HFF-Myc (cell line): ENCODE data around the gene PDZRN4.

ENCODE experiments used
- DNase-seq: peaks from one replicate; pipeline ENCODE4 v3.0.0-alpha.2; 2011; ENCODE audit warnings: low read depth; ENCODE audit errors: extremely low read depth
- H3K4me3 ChIP-seq: replicated peaks from 2 replicates; pipeline ENCODE4 v1.5.1; 2011; ENCODE audit warnings: low read depth, mild to moderate bottlenecking, control low read depth, low read length
- CTCF ChIP-seq: IDR thresholded peaks from 2 replicates; pipeline ENCODE4 v1.5.1; 2012; ENCODE audit warnings: mild to moderate bottlenecking, low read depth, low read length, control low read depth; ENCODE audit errors: missing control alignments

PDZRN4 gene

GRCh38 chr12:41507286-41507685 is 319.2 kb downstream of the PDZRN4 start:
- no peak for TF ChIP-seq CTCF
- no peak overlapping the region for H3K4me3 ChIP-seq
- no peak for DNase-seq

- TF ChIP-seq CTCF: no peak
- no peak overlapping the region for H3K4me3 ChIP-seq
- DNase-seq: no peak
Observed at GRCh38 chr12:41509271-41510055, 321.3 kb downstream of the PDZRN4 start.

- DNase-seq: no peak
- TF ChIP-seq CTCF: no peak
- H3K4me3 ChIP-seq: no peak overlapping the region
Observed at GRCh38 chr12:41510470-41510869, 322.4 kb downstream of the PDZRN4 start.

GRCh38 chr12:41511247-41511646 is 323.1 kb downstream of the PDZRN4 start:
- no peak for TF ChIP-seq CTCF
- DNase-seq: no peak
- no peak overlapping the region for H3K4me3 ChIP-seq

- no peak for DNase-seq
- no peak for TF ChIP-seq CTCF
- no peak overlapping the region for H3K4me3 ChIP-seq
Observed at GRCh38 chr12:41512497-41512896, 324.4 kb downstream of the PDZRN4 start.

- no peak overlapping the region for H3K4me3 ChIP-seq
- DNase-seq: no peak
- TF ChIP-seq CTCF: no peak
Observed at GRCh38 chr12:41514021-41514777, 326.1 kb downstream of the PDZRN4 start.
